ENCODE measurements around the gene CSDE1.
A peak's percentile ranks its signal among the peaks of the same experiment; 100 is the strongest.

CSDE1 gene

GRCh38 chr1:114749835-114750234 is 7.9 kb downstream of the CSDE1 start:
- no peak for DNase-seq (ENCODE audit: low read depth)

- no peak for DNase-seq (ENCODE audit: low read depth)
Measured at GRCh38 chr1:114746450-114747121, 11.2 kb downstream of the CSDE1 start.

GRCh38 chr1:114745291-114745690 is 12.5 kb downstream of the CSDE1 start:
- DNase-seq (ENCODE audit: low read depth): no peak

- DNase-seq (ENCODE audit: low read depth): no peak
Measured at GRCh38 chr1:114741963-114742746, 15.6 kb downstream of the CSDE1 start.

GRCh38 chr1:114740331-114740730 is 17.5 kb downstream of the CSDE1 start:
- no peak for DNase-seq (ENCODE audit: low read depth)

- no peak for DNase-seq (ENCODE audit: low read depth)
Measured at GRCh38 chr1:114737314-114737849, 20.4 kb downstream of the CSDE1 start.

GRCh38 chr1:114735479-114735878 is 22.3 kb downstream of the CSDE1 start:
- no peak for DNase-seq (ENCODE audit: low read depth)

GRCh38 chr1:114729782-114730181 is 28.0 kb downstream of the CSDE1 start:
- DNase-seq (ENCODE audit: low read depth): no peak

GRCh38 chr1:114728553-114728952 is 29.2 kb downstream of the CSDE1 start:
- DNase-seq (ENCODE audit: low read depth): no peak

GRCh38 chr1:114725230-114725629 is 32.6 kb downstream of the CSDE1 start:
- DNase-seq (ENCODE audit: low read depth): no peak

- no peak for DNase-seq (ENCODE audit: low read depth)
Measured at GRCh38 chr1:114723915-114724314, 33.9 kb downstream of the CSDE1 start.

- DNase-seq (ENCODE audit: low read depth): no peak
Measured at GRCh38 chr1:114723457-114723856, 34.3 kb downstream of the CSDE1 start.

- DNase-seq (ENCODE audit: low read depth): no peak
Measured at GRCh38 chr1:114720492-114720891, 37.3 kb downstream of the CSDE1 start.

GRCh38 chr1:114719424-114719787 is 38.4 kb downstream of the CSDE1 start:
- DNase-seq (ENCODE audit: low read depth): no peak

GRCh38 chr1:114718661-114719423 is 38.9 kb downstream of the CSDE1 start:
- no peak for DNase-seq (ENCODE audit: low read depth)

- peak; percentile 94 for DNase-seq (ENCODE audit: low read depth)
Measured at GRCh38 chr1:114716304-114717170, 41.2 kb downstream of the CSDE1 start, which contains the start of gene NRAS. Gene NRAS (minus strand): TSS chr1:114716771. CDS start chr1:114716160, 611 bp downstream.

- no peak for DNase-seq (ENCODE audit: low read depth)
Measured at GRCh38 chr1:114715952-114716303, 41.9 kb downstream of the CSDE1 start.

- DNase-seq (ENCODE audit: low read depth): no peak
Measured at GRCh38 chr1:114712977-114713376, 44.8 kb downstream of the CSDE1 start.

GRCh38 chr1:114710360-114710759 is 47.4 kb downstream of the CSDE1 start:
- DNase-seq (ENCODE audit: low read depth): no peak

GRCh38 chr1:114707604-114708003 is 50.2 kb downstream of the CSDE1 start:
- DNase-seq (ENCODE audit: low read depth): no peak

- DNase-seq (ENCODE audit: low read depth): no peak
Measured at GRCh38 chr1:114703242-114703641, 54.5 kb downstream of the CSDE1 start.

- no peak for DNase-seq (ENCODE audit: low read depth)
Measured at GRCh38 chr1:114702737-114703136, 55.0 kb downstream of the CSDE1 start.

All from activated gamma-delta T cell treated with anti-CD3 and anti-CD28 coated beads, Interleukin-2, amount 50 U/mL, for 16 hours (primary cell).